HG03521 (cell line): ENCODE data around the gene TDRD6.
"Not testable (repeated sequence)": the region's sequence is repeated elsewhere in the genome, so short reads cannot be mapped to it uniquely, and the experiment has no call there.

ENCODE experiments used
- ATAC-seq: cut with Tn5 transposase; IDR thresholded peaks from one replicate; pipeline ENCODE4 v1.9.1; 2021; ENCODE audit warnings: mild to moderate bottlenecking, moderate library complexity; ENCODE audit not compliant: unreplicated experiment

The TDRD6 gene

DNA sequence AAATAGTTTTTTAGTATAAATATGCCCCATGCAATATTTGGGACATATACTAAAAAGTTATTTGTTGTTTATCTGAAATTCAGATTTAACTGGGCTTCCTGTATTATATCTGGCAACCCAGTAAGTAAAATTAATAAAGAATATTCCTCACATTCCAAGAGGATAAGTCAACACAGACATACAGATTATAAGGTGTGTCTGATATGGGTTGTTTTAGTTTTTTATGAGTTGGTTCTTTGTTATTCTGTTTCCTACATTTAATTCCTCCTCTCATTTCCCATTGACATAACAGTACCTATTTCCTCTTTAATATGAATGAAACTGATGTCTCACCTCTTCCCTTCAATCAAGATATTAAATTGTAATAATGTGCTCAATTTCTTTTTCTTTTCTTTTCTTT is 49.2 kb downstream of the TDRD6 start:
- no peak for ATAC-seq

DNA sequence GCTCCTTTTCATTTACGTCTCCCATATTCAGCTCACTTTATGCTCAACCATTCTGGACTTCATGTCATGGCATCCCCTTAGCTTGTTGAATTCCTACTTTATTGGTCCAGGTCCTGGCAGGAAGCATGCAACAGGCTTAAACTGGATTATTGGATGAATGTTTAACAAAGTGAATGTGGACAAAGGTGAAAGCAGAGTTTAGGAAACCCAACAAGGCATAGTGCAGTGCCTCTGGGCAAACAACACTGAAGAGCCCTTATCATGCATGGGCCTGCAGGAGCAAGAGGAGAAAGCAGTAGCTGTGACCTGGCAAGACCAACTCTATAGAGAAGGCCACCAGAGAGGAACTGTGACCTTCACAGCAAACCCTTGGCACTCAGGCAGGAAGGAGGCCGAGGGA is 53.8 kb downstream of the TDRD6 start:
- no peak for ATAC-seq

DNA sequence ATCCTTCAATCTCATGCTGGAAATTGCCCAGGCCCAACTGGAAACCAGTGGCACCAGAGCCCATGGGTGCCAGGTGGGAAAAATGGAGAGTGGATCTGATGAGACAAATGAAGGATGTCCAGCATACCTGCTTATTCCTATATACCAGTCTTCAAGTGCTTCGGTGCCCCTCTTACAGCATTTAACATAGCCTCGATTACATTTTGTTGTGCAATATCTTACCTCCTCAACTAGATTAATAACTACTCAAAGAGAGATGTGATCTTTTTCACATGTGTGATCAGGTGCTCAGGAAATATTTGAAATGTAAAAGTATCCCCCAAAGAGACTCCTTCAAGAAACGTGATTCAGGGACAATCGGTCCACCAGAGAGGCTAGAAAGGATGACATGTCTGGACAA is 54.2 kb downstream of the TDRD6 start:
- ATAC-seq: no peak

DNA sequence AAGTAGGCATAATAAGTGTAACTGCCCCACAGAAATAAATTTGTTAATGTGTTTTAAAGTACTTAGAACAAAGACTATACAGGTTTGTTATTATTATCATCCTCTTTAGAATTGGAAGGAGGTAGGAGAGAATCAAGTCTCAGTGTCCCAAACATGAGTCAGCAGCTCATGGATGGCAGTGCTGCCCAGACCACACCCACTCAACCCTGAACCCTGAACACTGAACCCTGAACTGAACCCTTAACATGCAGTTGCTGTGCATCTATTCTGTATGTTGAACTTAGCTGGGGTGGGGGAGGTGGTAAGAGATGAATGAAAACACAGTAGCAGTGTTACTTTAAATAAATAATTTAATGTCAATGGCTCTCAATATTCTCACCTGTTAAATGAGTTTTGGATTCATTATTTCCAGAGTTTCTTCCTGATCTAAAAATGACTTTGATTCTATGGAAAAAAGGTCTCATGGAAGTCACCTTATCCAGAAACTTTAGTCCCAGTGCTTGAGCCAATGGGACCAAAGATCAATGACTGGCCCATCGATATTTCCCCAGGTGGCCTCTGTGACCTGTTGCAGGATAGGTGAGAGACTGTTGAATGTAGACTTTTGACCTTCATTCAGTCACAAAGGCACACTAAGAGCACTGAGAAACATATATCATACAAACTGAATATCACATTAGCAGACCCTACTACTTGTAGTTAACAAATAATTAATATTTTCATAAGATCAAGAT is 55.9 kb downstream of the TDRD6 start:
- no peak for ATAC-seq

DNA sequence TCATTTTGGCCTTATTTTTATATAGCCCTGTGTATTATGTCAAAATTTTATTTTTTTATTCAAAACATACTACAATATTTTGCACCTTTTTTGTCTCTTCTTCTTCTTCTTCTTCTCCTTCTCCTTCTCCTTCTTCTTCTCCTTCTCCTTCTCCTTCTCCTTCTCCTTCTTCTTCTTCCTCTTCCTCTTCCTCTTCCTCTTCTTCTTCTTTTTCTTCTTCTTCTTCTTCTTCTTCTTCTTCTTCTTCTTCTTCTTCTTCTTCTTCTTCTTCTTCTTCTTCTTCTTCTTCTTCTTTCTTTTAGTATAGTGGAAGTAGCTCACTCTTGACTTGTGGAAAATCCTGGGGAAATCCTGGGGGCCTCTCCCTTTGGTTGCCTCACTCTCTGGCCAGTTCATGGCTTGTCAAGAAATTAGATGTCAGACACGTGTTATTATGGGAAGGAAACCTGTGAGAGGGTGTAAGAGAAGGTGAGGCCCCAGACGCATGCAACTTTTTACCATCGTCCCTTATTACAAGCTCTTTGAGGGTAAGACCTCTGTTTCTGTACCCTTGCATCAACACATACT is 56.6 kb downstream of the TDRD6 start:
- ATAC-seq: not testable (repeated sequence)

DNA sequence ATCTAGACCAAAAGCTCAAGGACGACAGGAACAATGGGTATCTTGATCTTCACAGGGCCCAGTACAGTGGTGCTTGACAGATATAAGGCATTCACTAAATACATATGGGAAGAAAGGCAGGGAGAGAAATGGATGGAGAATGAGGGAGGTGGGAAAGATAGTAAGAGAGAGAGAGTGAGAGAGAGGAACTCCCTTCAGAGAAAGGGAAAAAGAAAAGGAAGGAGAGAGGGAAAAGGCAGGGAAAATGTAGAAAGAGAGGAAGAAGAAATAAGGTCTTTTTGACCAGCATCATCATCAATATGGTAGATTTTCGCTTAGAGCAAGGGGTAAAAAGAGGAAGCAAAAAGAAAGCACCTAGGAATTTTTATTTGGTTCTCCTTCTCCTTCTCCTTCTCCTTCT is 58.3 kb downstream of the TDRD6 start:
- no peak for ATAC-seq

DNA sequence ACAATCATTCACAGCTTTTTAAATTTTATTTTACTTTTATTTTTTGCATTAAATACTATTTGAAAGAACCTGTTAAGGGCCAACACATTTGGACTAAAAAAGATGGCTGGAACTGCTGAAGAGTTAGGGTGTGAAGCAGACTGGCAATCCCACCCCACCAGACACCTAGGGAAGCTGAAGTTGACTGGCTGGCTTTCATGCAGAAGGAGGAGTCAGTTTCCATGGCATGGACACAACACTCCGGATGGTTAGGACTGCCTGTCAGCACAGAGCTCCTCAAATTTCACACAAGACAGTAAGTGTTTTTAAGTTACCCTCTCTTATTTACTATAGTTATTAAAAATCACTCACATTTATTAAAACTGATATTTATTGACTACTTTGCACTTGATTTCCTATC is 59.0 kb downstream of the TDRD6 start, which contains the start of gene ANKRD66:
TSS of gene ANKRD66 (plus strand) at position 238 of the 400 bp plus-strand sequence. CDS start 5,016 bp downstream, outside the sequence.
- no peak for ATAC-seq

DNA sequence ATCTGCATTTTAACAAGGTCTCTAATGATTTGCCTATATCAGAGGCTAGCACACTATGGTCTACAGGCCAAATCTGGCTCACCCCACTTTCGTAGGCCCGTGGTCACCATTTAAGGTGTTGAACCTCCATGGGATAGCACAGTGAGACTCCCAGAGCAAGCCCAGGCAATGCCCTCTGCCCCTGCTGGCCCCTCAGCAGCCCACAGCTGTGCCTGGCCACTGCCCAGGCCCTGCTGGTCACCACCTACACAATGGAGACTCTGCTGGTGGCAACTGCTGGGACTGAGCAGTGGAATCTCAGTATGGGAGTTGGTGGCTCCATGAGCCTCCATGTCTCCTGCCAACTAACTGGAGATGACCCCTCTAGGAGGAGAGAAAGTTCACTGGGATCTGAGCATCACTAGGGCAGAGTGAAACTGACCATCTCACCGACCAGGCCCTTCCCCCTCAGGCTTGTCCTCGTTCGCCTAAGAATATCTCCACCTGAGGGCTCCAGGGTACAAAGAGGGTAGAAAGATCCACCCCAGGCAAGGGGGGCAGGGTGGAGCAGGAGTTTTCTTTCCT is 61.3 kb downstream of the TDRD6 start:
- no peak for ATAC-seq

DNA sequence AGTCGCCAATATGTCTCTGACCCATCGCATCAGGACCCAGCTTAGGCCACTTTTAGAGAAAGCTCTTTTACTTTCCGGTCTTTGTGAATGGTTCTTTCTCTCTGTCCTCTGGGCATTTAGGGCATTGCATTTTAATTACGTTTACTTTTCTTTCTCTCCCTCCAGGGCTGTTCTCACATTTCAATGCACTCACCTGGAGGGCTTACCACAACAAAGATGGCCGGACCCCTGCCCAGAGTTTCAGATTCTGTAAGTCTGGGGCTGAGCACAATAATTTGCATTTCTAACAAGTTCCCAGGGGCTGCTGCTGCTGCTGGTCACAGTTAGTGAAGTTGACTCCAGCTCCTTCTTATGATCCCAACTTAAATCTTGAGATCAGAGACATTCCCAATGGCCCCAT is 62.0 kb downstream of the TDRD6 start:
- ATAC-seq: no peak

DNA sequence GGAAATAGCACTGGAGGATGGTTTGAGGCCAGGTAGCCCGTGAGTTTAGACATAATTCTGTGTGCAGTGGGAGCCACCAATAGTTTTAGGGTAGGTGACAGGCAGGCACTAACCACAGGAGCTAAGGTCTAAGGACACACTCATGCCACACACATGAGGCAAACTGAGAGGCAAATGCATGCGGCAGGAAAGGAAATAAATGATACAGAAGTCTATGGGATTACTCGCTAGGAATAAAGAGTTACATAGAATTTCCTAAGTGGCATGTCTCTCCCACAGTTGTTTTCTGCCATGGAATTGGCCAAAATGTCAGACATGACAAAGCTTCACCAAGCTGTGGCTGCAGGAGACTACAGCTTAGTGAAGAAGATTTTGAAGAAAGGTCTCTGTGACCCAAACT is 64.0 kb downstream of the TDRD6 start:
- ATAC-seq: no peak
